PC-9 (cell line): ENCODE data around the gene KCNK7. TPM values are rescaled to one million over a fixed set of nuclear protein-coding genes. Genes with fewer than 3 reads are reported as not detected.

Experiments
- BruUV-seq: library from RNA; stranded (reverse); fragments of 400-500 nt; replicated peaks from 2 replicates; lab custom pipeline; 2021; lab: Mats Ljungman, UMichigan
- CTCF ChIA-PET: fragments of 300-600 bp; sonication (Branson Sonifier 250); formaldehyde crosslinking; loops from one replicate; lab custom pipeline; 2022; ENCODE audit warnings: antibody characterized with exemption; lab: Charles Lee
- POLR2A ChIA-PET: fragments of 300-600 bp; sonication (Branson Sonifier 250); formaldehyde crosslinking; loops from one replicate; lab custom pipeline; 2022; ENCODE audit warnings: antibody characterized with exemption; ENCODE audit not compliant: unreplicated experiment; lab: Charles Lee
- DNase-seq, 2 experiments: peaks; one replicate each; pipeline versions ENCODE4 v3.0.0 to v3.0.0-alpha.2; 2015 to 2022; ENCODE audit warnings: mixed read lengths in 1 of 2
- H2AFZ ChIP-seq: fragments of 200-600 bp; sonication (generic); 2 replicates; pipeline ENCODE4 v1.8.1; 2017; ENCODE audit warnings: antibody characterized with exemption
- H3F3A ChIP-seq: fragments of 200-600 bp; sonication (generic); 2 replicates; pipeline ENCODE4 v1.8.1; 2017; ENCODE audit warnings: antibody characterized with exemption, mild to moderate bottlenecking, low read depth; ENCODE audit not compliant: insufficient read depth
- H3K27ac ChIP-seq: fragments of 200-600 bp; sonication (generic); 2 replicates; pipeline ENCODE4 v1.6.1; 2016; ENCODE audit warnings: mixed run types
- H3K27me3 ChIP-seq: fragments of 200-600 bp; sonication (generic); 2 replicates; pipeline ENCODE4 v1.6.1; 2016; ENCODE audit warnings: low read depth, mixed run types; ENCODE audit not compliant: insufficient read depth
- H3K36me3 ChIP-seq: fragments of 200-600 bp; sonication (generic); 2 replicates; pipeline ENCODE4 v1.6.1; 2016; ENCODE audit warnings: low read depth, mixed run types
- H3K4me1 ChIP-seq: fragments of 200-600 bp; sonication (generic); replicated peaks from 2 replicates; pipeline ENCODE4 v1.6.1; 2016; ENCODE audit warnings: mixed run types; ENCODE audit not compliant: insufficient read depth
- H3K4me2 ChIP-seq: fragments of 200-600 bp; sonication (generic); 2 replicates; pipeline ENCODE4 v1.6.1; 2017; ENCODE audit warnings: mixed run types
- H3K4me3 ChIP-seq: fragments of 200-600 bp; sonication (generic); 2 replicates; pipeline ENCODE4 v1.6.1; 2016; ENCODE audit warnings: mixed run types
- H3K79me2 ChIP-seq: fragments of 200-600 bp; sonication (generic); 2 replicates; pipeline ENCODE4 v1.6.1; 2017; ENCODE audit warnings: low read depth, mixed run types
- H3K9me2 ChIP-seq: fragments of 200-600 bp; sonication (generic); 2 replicates; pipeline ENCODE4 v1.8.1; 2017; ENCODE audit warnings: mild to moderate bottlenecking; ENCODE audit not compliant: insufficient read depth
- H3K9me3 ChIP-seq: fragments of 200-600 bp; sonication (generic); 2 replicates; pipeline ENCODE4 v1.8.1; 2016; ENCODE audit warnings: low read depth; ENCODE audit not compliant: insufficient read depth
- H4K20me1 ChIP-seq: fragments of 200-600 bp; sonication (generic); 2 replicates; pipeline ENCODE4 v1.8.1; 2017; ENCODE audit not compliant: insufficient read depth
- CTCF ChIP-seq: fragments of 200-600 bp; sonication (generic); conservative IDR thresholded peaks from 2 replicates; pipeline ENCODE4 v1.6.1; 2017; ENCODE audit warnings: mixed run types, antibody characterized with exemption, mild to moderate bottlenecking, moderate library complexity
- EZH2 ChIP-seq: fragments of 200-600 bp; sonication (generic); IDR thresholded peaks from 2 replicates; pipeline ENCODE4 v1.8.0; 2017; ENCODE audit warnings: antibody characterized with exemption, low read depth
- intact Hi-C: fragments of 100-400 bp; cut with micrococcal nuclease; formaldehyde crosslinking; loops from one replicate; pipeline ENCODE4 v1.10.0; 2022; ENCODE audit not compliant: unreplicated experiment
- total RNA-seq: library from RNA; stranded (reverse); gene quantifications from 2 replicates; pipeline ENCODE4 v1.2.3, GENCODE V29; 2021

KCNK7 gene
- total RNA-seq, 1 experiment from 2014 or later: not detected

- Histone ChIP-seq H3K79me2 (no peaks in the 10 kb centered on the region), H4K20me1 (no peaks in the 10 kb centered on the region), H2AFZ (no peak overlapping the region), H3K27me3 (no peaks in the 10 kb centered on the region), H3K36me3 (no peaks in the 10 kb centered on the region), H3K9me2 (no peaks in the 10 kb centered on the region), H3K9me3 (no peaks in the 10 kb centered on the region), H3K4me3 (no peak overlapping the region), H3F3A (peaks cover 21% of the 10 kb centered on the region), H3K4me1 (0 out of 2 replicates have a peak, but pooled peaks cover 7% of the 10 kb centered on the region), H3K4me2 (no peak overlapping the region), H3K27ac (no peak overlapping the region)
- ChIA-PET POLR2A (no interaction called here), CTCF (no interaction called here)
- TF ChIP-seq CTCF (no peak), EZH2 (no peak)
- BruUV-seq: no TSS peak
- intact Hi-C loops: no loop called here
- DNase-seq: no peak
Measured at GRCh38 chr11:65598258-65598699, 2.7 kb upstream of the KCNK7 start.

- no peaks in the 10 kb centered on the region for H3K36me3 ChIP-seq
- CTCF ChIA-PET: interaction anchor here (0.7 kb wide), 1 partner anchor 58 kb away, joined by 3 read pairs; no protein-coding TSS in a partner anchor
- no peaks in the 10 kb centered on the region for H3K9me2 ChIP-seq
- BruUV-seq: no TSS peak
- no peaks in the 10 kb centered on the region for H3K9me3 ChIP-seq
- no peak overlapping the region for H3K27ac ChIP-seq
- no peak overlapping the region for H3K4me2 ChIP-seq
- peaks cover 21% of the 10 kb centered on the region for H3F3A ChIP-seq
- 0 out of 2 replicates have a peak, but pooled peaks cover 7% of the 10 kb centered on the region for H3K4me1 ChIP-seq
- POLR2A ChIA-PET: interaction anchor here (0.9 kb wide), 1 partner anchor 19 kb away, joined by 3 read pairs; the partner anchor contains the start of gene PCNX3
- no peak for DNase-seq
- intact Hi-C loops: no loop called here
- H4K20me1 ChIP-seq: no peaks in the 10 kb centered on the region
- H3K4me3 ChIP-seq: no peak overlapping the region
- no peak for TF ChIP-seq EZH2
- TF ChIP-seq CTCF: no peak
- no peak overlapping the region for H2AFZ ChIP-seq
- H3K79me2 ChIP-seq: no peaks in the 10 kb centered on the region
- H3K27me3 ChIP-seq: no peaks in the 10 kb centered on the region
Measured at GRCh38 chr11:65596520-65596919, 920 bp upstream of the KCNK7 start.

- POLR2A ChIA-PET: interaction anchor here (0.7 kb wide), 1 partner anchor 12 kb away, joined by 8 read pairs; no protein-coding TSS in a partner anchor
- Histone ChIP-seq H3F3A (peaks cover 32% of the 10 kb centered on the region), H4K20me1 (no peaks in the 10 kb centered on the region), H3K79me2 (no peaks in the 10 kb centered on the region), H2AFZ (no peak overlapping the region), H3K9me3 (no peaks in the 10 kb centered on the region), H3K27me3 (no peaks in the 10 kb centered on the region), H3K4me3 (no peak overlapping the region), H3K9me2 (no peaks in the 10 kb centered on the region), H3K36me3 (no peaks in the 10 kb centered on the region), H3K4me2 (no peak overlapping the region), H3K27ac (no peak overlapping the region), H3K4me1 (0 out of 2 replicates have a peak, but pooled peaks cover 7% of the 10 kb centered on the region)
- no peak for DNase-seq
- TF ChIP-seq CTCF: no peak
- TF ChIP-seq EZH2: no peak
- BruUV-seq: no TSS peak
- CTCF ChIA-PET: interaction anchor here (0.7 kb wide), 1 partner anchor 18 kb away, joined by 3 read pairs; no protein-coding TSS in a partner anchor
- intact Hi-C loops: no loop called here
Measured at GRCh38 chr11:65595131-65595530, 469 bp downstream of the KCNK7 start.
